Medulla oblongata (tissue), 1 donor: Measurements from ENCODE around the gene TOX4.
"Not testable (repeated sequence)": the region's sequence is repeated elsewhere in the genome, so short reads cannot be mapped to it uniquely, and the experiment has no call there.

Experiments
- DNase-seq: peaks from one replicate; pipeline ENCODE4 v3.0.0-alpha.2; 2015; ENCODE audit errors: extremely low spot score

The TOX4 gene

DNA sequence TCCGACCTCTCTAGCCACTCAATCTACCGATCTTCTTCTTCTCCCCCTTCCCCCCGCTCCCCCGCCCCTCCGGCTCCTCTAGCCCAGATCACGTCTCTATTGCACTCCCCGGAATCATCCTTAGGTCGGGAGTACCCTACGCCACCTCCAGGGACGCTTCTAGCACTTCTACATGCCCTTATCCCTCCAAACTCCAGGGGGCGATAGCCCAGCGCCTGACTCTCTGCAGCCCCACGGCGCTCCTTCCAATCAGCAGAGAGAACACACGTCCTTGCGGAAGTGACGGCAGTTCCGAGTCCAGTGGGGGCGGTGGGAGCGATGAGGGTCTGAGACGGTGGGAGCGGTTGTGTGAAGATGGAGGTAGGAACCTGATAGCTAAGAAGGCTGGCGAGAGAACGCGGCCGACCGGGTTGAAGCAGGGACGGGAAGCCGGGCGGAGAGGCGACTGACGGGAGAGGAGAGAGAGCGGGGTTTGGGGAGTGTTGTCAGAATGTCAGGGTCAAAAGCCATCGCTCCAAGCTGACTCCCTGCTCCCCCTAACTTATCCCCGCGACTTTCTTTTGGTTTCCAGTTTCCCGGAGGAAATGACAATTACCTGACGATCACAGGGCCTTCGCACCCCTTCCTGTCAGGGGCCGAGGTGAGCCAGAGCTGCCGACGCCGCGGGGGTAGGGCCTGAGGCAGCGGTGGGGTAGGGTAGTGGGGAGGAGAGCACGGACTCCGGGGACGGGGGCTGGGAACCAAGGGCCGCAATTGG is at the start of gene TOX4, which contains the start of gene RAB2B:
Gene TOX4, plus strand, starts transcription at position 271 of the 757 bp plus-strand sequence. Its CDS starts 84 bp downstream, at position 355.
Gene RAB2B, minus strand, starts transcription at position 35 of the 757 bp plus-strand sequence. CDS start 87 bp downstream, outside the sequence.
- peak; percentile 100 for DNase-seq

DNA sequence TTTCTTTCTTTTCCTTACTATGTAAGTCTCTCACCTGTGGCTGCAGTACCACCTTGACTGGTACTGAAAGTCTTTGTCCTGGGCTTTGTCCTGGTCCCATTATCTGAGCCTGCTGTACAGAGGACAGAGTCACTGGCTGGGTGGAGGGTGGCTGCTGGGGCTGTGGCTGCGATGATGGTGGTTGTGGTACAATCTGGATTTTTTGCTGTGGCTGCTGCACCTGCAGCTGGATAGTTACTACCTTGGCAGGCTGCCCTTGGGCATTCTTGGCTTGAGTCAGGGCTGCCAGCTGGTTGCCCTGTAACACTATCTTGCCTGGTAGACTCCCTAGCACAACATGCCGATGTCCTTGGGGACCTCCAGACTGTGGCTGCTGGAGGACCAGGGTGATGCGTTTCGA is 48.1 kb upstream of the TOX4 start:
- no peak for DNase-seq

DNA sequence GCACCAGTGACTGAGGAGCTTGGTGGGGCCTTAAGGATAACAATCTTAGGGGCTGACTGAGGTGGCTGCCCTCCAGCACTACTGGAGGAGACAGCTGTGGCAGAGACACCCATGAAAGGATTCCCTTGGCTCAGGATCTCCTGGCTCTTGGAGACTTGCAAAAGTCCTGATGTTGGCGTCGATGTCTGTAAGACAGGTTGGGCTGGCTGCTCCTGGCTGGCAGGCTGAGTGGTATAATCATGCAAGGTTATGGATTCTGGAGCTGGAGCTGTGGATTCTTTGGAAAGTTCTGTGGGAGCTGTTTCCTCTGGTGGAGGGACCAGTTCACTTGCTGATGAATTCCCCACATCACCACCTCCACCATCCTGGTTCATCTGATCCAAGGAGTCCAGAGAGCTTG is 45.9 kb upstream of the TOX4 start:
- no peak for DNase-seq

DNA sequence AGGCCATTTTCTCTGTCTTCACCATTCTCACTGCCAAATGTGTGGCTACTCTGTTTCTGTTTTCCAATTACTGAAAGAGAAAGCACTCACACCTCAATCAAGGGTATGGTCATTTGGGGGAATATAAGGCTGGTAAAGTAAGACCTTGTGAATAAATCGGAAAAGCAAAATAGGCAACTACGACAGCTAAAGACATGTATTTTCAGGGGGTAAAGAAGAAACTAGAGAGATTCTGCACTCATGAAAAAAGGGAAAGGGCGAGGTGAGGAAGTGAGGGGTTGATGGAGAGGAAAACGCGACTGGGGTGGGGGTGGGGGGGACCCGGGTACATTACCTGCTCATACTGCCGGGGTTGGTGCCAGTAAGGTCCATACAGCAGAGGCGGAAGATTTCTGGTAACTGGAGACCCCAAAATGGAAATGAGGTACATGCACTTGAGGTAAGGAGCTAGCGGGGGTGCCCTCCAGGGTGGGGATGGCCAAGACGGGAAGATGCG is 40.4 kb upstream of the TOX4 start:
- peak; percentile 11 for DNase-seq

DNA sequence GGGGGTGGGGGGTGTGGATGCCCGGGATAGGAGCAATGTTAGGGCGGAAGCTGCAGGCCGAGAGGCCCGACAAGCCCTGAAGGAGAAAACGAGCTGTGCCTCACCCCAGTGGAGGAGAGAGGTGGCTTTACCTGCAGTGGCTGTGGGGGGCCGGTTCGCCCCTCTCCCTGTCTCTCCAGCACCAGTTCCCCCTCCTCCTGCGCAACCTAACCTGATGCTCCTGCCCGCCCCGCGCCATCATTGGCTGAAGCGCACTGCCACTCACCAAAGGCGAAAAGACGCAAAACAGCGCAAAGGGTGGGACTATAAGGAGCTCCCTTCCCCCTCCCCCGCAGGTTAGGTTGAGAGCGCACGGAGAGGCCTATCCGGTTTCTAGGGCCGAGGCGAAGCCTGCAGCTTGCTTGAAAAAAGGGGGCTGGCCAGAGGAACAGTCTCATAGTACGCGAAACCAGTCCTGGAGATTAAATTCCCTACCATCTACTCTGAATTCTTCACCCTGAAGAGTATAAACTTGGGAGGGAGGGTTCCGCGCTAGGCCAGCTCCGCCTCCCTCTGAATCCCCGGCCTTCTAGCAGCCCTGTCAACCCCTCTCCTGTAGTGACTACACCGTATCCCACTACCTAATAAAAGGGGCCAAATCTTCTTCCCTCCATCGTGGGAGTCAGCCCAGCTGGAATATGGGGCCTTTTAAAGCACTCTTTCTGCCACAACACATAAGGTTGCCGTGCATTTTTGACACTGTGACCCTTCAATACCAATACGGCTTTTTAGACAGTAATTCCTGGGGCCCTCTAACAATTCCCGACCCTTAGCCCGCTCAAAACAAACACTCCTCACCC is 39.7 kb upstream of the TOX4 start:
- peak; percentile 99 for DNase-seq

DNA sequence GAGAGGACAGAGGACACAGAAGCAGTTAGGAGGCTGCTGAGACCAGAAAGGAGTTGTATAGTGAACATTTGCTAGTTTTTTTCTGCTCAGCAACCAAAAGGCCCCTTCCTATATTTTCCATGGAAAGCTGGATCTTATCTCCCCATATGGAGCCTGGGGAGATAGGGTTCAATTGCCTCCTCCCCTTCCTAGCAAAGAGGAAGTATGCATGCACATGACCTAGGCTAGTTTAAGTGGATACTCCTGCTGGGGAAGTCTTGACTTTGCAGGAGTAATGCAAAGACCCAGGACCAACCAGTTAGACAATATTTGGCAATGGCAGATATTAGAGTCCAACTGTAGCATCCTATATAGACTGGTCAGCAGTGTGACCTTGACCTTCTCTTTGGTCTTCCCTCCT is 36.1 kb upstream of the TOX4 start:
- no peak for DNase-seq

DNA sequence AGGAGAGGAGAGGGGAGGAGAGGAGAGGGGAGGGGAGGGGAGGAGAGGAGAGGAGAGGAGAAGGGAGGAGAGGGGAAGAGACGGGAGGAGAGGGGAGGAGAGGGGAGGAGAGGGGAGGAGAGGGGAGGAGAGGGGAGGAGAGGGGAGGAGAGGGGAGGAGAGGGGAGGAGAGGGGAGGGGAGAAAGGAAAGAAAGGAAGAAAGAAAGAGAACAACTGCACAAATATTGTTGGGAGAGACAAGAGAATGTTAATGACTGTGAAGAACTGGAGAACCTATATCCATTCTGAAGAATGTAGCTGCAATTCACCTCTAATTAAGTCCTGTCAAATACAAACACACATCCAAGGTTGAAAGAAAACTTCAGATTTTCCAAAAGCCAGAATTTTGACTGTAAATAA is 34.3 kb upstream of the TOX4 start:
- not testable (repeated sequence) for DNase-seq

DNA sequence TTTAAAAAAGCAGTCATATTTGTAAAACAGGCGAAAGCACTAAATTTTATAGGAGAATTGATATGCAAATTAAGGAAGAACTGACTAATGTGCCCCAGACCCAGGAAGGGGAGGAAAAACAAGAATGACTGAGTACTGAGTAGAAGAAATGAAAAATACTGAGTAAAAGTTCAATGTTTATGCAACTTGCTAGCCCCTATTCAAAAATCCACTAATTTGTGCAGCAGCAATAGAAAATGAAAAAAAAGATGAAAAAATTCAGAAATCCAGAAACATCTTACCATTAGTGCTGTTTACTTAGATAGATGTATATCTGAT is 27.1 kb upstream of the TOX4 start:
- no peak for DNase-seq

DNA sequence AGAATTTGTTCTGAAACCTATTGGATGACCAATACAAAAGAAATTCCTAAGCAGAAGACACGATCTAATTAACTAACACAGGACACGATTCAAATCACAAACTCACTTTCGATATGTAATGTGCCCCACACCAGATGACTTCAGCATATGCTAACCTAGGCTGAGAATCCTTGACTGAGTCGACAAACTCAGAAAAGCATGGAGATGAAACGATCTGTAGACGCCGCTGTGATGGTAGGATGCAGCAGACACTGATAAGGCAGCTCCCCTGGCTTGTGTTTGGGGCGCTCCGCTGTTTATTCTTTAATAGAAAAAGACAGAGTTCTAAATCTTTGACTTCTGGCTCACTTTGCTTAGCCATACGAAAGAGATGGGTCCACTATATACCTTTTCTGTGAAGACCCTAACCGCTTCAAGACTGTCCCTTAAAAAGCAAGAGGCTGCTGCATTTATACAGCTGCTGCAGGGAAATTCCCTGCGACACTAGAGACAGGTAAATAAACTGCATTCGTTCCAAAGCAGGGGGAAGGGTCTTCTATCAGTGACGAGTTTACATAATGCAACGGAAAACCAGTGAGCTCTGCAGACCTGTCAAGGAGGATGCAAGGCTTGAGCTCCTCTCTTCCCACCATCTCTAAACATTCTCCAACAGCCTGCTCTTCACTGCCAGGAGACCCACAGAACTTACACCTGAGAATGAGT is 22.0 kb upstream of the TOX4 start:
- no peak for DNase-seq

DNA sequence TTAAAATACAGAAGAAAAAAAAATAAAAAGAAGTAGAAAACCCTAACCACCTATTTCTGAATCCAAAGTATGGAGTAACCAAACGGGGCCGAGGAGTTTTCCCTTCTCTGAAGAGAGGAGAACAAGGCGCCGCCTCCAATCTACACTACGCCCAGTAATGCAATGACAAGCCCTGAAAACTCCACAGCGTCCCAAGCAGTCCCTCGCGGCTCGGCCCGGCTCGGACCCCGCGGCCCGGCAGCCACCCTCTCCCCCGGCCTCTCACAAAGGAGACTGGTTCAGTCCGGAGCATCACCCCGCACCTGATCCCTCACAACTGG is 21.4 kb upstream of the TOX4 start:
- no peak for DNase-seq

DNA sequence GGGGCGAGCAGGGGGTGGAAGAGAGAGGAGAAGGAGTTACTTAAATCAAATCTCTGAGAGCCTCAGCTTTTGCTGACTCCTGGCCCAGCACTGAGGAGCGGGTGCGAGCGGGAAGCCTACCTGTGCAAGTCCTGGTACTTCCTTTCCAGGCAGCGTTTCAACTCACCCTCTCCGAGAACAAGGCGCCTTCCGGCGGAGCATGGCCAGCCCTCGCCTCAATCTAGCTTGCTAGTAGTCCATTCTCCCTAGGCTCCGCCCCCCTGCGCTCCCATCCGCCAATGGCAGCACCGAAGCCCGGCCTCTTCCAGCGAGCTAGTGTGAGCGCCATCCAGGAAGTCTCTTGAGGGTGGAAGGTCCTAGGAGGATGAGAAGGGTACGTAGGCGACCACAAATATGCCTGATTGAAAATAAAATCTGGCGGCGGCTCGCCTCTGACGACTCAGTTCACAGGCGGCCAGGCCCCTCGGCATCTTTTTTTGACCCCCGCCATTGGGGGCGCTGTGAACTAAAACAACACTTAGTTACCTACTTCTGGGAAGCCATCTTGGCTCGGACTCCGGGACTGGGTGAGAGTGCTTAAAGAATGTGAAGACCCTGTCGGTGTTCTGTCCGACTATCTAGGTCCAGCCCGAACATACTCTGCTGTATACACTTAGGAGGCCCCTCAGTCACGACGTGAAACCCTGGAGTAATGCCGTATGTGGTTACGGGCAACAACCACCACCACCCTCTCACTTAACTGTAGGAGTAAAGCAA is 20.9 kb upstream of the TOX4 start, which contains the start of gene CHD8:
Gene CHD8, minus strand, starts transcription at position 212 of the 756 bp plus-strand sequence. CDS start 24,480 bp downstream, outside the sequence.
- peak; percentile 100 for DNase-seq

DNA sequence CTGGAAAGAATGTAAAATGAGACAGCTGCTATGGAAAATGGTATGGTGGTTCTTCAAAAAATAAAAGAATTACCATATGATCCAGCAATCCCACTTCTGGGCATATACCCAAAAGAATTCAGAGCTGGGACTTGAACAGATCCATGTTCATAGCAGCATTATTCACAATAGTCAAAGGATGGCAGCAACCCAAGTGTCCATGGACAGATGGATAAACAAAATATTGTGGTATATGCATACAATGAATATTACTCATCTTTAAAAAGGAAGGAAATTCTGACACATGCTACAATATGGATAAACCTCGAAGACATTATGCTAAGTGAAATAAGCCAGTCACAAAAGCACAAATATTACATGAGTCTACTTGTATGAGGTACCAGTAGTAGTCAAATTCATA is 9.4 kb upstream of the TOX4 start:
- DNase-seq: no peak

DNA sequence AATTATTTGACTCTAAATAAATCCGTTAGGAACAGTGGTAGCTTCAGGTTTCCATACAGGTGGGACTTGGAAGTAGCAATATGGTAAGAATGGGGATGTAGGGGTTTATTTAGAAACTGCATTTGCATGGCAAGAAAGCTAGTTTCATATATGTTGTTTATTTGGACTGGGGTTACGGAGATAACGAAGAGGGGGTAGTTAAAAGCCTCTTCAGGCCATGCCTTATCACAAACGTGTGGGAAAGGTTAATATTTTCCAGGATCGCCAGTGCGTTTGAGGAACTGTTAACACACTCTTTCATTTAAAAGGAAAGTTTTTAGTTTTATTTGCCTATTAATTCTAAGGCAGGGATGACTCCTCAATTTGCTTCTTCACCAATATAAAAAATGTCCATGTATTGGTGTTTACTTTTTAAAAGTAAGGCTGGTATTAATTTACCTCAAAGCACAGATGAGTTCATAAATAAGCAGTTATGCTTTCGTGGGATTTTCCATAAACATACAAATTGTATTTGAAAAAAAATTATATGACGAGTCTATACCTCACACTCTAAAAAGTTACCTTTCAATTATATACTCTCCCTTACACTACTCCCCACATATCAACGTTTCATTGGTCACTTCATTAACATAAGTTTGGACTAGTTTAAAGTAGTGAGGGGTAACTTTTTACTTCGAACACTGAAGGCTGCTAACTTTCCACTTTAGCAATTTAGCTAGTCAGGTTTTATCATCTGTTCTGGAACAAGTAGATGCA is 1.1 kb upstream of the TOX4 start:
- no peak for DNase-seq

DNA sequence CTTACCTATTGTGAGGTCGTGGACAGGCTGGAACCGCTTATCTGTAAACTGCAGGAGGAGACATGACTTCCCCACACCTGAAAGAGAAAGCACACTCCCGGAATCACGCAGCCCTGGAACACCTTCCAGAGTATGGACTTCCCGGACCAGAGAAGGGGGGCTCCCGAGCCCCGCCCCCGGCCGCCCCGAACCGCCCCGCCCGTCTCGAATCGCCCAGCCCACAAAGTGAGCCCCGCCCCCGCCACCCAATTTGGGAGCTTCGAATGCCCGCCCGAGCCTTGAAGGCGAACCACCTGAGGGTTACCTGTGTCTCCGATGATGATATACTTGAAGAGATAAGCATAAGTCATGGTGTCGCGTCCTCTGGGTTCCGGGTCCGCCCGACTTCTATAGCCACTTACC is 471 bp upstream of the TOX4 start:
- DNase-seq: peak; percentile 81

DNA sequence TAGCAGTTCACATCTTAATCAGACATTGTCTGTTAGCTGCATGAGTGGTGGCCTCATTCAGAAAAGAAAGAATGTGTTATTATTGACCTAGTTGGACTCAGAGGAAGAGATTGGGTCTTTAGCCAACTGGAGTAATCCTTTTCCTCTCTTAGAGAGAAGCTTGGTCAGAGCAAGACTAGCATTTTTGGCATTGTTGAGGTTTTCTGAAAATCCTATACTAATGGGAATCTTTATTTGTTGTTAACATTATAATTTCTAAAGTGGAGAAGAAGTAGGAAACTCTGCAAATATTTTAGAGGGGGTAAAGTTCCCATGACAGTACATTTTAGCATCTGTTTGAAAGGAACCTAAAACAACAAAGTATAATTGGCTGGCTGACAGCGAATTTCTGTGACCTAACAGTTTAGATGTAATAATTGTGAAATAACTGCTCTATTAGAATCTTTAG is 9.7 kb downstream of the TOX4 start:
- DNase-seq: no peak

DNA sequence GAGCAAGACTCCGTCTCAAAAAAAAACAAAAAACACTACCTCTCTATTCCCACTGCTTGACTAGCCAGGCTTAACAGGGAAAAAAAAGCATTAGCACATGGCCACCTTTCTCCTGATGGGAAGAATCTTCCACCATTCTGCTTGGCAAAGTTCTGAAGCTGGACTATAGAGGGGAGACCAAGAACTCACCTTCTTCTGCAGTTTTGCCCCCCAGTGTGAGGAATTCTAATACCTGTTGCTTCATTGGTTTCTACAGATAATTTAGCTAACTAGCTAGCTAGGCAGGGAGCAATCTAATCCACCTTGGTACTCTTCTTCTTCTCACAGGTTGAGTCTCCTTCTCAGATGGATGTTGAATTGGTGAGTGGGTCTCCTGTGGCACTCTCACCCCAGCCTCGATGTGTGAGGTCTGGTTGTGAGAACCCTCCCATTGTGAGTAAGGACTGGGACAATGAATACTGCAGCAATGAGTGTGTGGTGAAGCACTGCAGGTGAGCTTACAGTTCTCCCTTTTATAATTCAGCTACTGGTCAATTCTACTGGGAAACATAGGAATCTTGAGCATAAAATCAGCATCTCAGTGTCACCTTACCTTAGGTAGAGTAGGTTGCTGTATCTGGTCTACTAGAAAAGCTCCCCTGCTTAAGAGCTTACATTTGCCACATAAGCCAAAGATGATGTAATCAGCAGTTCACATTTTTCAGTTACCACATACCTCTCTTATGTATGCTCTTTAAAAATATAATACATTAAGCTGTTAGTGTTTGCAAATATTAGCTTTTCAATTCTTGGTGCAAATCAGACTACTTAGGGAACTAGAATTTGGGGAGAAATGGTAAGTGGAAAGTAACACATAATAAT is 18.1 kb downstream of the TOX4 start:
- DNase-seq: no peak

DNA sequence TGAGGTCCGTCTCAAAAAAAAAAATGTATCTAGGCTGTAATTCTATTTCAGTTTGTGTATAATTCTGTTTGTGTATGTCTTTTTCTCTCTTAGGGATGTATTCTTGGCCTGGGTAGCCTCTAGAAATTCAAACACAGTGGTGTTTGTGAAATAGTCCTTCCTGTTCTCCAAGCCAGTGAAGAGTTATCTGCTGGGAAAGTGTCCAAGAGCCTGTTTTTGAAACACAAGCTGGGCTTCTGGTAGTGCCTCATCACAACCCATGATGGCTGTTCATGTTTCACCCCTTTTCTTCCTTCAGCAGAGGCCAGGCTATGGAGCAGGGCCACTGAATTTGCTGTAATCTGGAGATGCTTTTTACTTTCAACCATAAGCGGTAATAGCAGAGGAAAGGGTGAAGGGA is 19.5 kb downstream of the TOX4 start:
- DNase-seq: no peak

DNA sequence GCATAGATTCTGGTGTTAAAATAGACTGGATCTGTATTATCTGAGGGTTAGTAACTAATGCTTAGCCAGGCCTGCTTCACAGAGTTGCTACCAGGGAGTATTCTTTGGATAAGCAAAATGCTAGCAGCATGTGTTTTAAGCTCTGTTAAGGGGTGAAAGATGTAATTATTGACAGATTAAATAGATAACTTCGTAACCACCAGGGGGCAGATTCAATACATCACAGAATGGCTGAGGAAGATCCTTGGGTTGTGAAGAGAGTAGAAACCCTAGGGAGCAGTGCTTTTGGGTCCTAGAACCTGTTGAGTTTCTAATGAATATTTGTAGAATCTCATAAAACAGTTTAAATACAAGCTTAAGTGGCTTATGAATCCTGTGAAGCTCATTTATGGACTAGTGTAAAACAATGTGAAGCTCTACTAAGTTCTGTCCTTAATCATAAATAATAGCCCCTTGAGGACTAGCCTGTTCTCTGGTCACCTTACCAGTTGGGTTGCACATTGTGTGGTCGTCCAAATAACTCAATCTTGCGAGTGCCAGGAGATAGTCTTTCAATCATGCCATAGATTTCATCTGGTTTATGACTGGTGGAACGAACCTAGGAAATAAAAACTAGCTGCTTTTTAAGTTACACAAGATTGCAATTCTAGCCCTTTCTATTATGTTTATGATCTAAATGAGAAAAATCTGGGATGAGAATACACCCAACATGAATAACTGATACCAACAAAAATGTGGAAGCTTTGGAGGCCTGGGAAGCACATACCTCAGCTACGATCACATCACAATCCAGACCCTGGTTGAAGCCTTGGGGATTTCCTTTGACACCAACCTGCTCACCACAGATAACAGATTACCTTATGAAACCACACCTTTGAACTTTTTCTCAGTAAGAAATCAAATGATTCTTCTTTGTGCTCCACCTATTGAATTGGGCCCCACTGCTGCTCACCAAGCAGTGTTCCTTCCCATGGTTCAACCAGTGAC is 21.8 kb downstream of the TOX4 start:
- DNase-seq: peak; percentile 68

DNA sequence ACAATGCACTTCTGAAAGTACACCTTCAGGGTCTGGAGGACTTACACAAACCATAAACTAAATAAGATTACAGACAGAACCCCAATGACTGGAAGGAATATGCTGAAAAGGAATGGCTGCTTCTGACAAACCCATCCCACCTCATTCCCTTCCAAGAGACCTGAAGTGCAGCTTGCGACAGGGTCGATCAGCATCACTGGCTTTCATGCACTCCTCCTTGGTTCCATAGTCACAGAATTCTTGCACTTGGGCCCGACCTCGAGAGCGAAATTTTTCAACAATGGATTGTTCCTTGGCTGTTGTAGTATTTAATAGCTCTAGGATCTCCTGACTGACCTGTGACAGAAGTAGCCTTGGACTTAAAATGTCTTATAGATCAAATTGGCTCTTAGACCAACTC is 24.6 kb downstream of the TOX4 start:
- no peak for DNase-seq
